HepG2 (cell line): ENCODE data around the gene DLX1. TPM values are rescaled to one million over a fixed set of nuclear protein-coding genes. Genes with fewer than 3 reads are reported as not detected.

Experiments
- ATAC-seq: fragments of 200-7000 bp; cut with Tn5 transposase; 3 replicates; pipeline ENCODE4 v1.9.1; 2020; ENCODE audit warnings: mild to moderate bottlenecking, moderate library complexity
- BruUV-seq: library from RNA; stranded (reverse); fragments of 400-500 nt; replicated peaks from 2 replicates; lab custom pipeline; 2021; lab: Mats Ljungman, UMichigan
- CTCF ChIA-PET: fragments of 300-600 bp; formaldehyde crosslinking; extraction: SDS; loops from one replicate; lab custom pipeline; 2021; ENCODE audit warnings: low total read pairs, inconsistent platforms, low intra/inter-chr PET ratio; lab: Yijun Ruan, JAX
- POLR2A ChIA-PET: fragments of 350-600 bp; sonication (Branson Sonifier 250); formaldehyde crosslinking; loops from one replicate; lab custom pipeline; 2020; ENCODE audit warnings: antibody characterized with exemption, inconsistent platforms; lab: Yijun Ruan, JAX
- DNase-seq: peaks from one replicate; pipeline ENCODE4 v3.0.0-alpha.2; 2015; ENCODE audit warnings: low spot score
- FAIRE-seq: peaks from 3 replicates; lab custom pipeline; 2011; peaks lifted over from hg19 to GRCh38; lab: Jason Lieb, UNC
- H2AFZ ChIP-seq: one replicate; pipeline ENCODE4 v1.6.1; 2011; ENCODE audit warnings: low read length, inconsistent platforms
- H3K27ac ChIP-seq: fragments of 300-600 bp; 3 replicates; pipeline ENCODE4 v1.8.0; 2011; ENCODE audit warnings: mixed run types, mild to moderate bottlenecking, mixed read lengths, low read length, inconsistent platforms; ENCODE audit not compliant: insufficient read depth; ENCODE audit errors: extremely low read length
- H3K27me3 ChIP-seq, 2 experiments: fragments of 200-600 bp in 1 of 2; 2 replicates in 1 of 2; 3 replicates in 1 of 2; pipeline versions ENCODE4 v1.6.0 to v1.8.0; 2011; ENCODE audit warnings: low read length in 2 of 2, mild to moderate bottlenecking in 2 of 2, moderate library complexity in 2 of 2, inconsistent platforms in 1 of 2; ENCODE audit not compliant: insufficient read depth in 2 of 2, control insufficient read depth in 1 of 2
- H3K36me3 ChIP-seq, 2 experiments: fragments of 200-600 bp in 1 of 2; replicated peaks in 1 of 2; 2 replicates in 1 of 2; 3 replicates in 1 of 2; pipeline versions ENCODE4 v1.5.1 to v1.8.0; 2011; ENCODE audit warnings: low read length in 2 of 2, inconsistent platforms in 1 of 2; ENCODE audit not compliant: insufficient read depth in 2 of 2, control insufficient read depth in 1 of 2
- H3K4me1 ChIP-seq: 2 replicates; pipeline ENCODE4 v1.5.1; 2012; ENCODE audit warnings: low read length, inconsistent platforms; ENCODE audit not compliant: insufficient read depth
- H3K4me2 ChIP-seq: 2 replicates; pipeline ENCODE4 v1.6.0; 2011; ENCODE audit warnings: low read depth, low read length, inconsistent platforms
- H3K4me3 ChIP-seq, 3 experiments: fragments of 200-600 bp in 1 of 3; sonication (generic), shearing (Covaris generic) in 1 of 3; replicated peaks in 1 of 3; 2 replicates each; pipeline ENCODE4 v1.5.1; 2011 to 2016; ENCODE audit warnings: low read length in 3 of 3, inconsistent platforms in 2 of 3, low read depth in 2 of 3, mild to moderate bottlenecking in 2 of 3, control low read depth in 1 of 3, mixed read lengths in 1 of 3; ENCODE audit not compliant: insufficient read depth in 1 of 3
- H3K79me2 ChIP-seq: one replicate; pipeline ENCODE4 v1.6.1; 2011; ENCODE audit warnings: low read length, inconsistent platforms; ENCODE audit not compliant: insufficient read depth
- H3K9ac ChIP-seq: 2 replicates; pipeline ENCODE4 v1.6.0; 2011; ENCODE audit warnings: mild to moderate bottlenecking, low read depth, low read length, inconsistent platforms; ENCODE audit not compliant: insufficient read depth
- H3K9me3 ChIP-seq: 2 replicates; pipeline ENCODE4 v1.5.1; 2012; ENCODE audit warnings: mild to moderate bottlenecking, low read length
- H4K20me1 ChIP-seq: 2 replicates; pipeline ENCODE4 v1.6.0; 2011; ENCODE audit warnings: inconsistent platforms, mild to moderate bottlenecking, low read length, moderate library complexity; ENCODE audit not compliant: insufficient read depth
- AFF4 ChIP-seq: sonication (generic); formaldehyde crosslinking; IDR thresholded peaks from 2 replicates; pipeline ENCODE4 v1.4.0; 2020; ENCODE audit warnings: missing genetic modification reagents
- CSRNP1 ChIP-seq: sonication (generic); formaldehyde crosslinking; IDR thresholded peaks from 2 replicates; pipeline ENCODE4 v1.8.1; 2023; ENCODE audit warnings: mild to moderate bottlenecking, missing genetic modification reagents
- FOXO1 ChIP-seq: sonication (generic); formaldehyde crosslinking; IDR thresholded peaks from 2 replicates; pipeline ENCODE4 v1.4.0; 2020; ENCODE audit warnings: missing genetic modification reagents
- HNF4A ChIP-seq: sonication (generic); formaldehyde crosslinking; IDR thresholded peaks from 2 replicates; pipeline ENCODE4 v1.4.0; 2020; ENCODE audit warnings: missing genetic modification reagents
- SPEN ChIP-seq: sonication (generic); formaldehyde crosslinking; IDR thresholded peaks from 2 replicates; pipeline ENCODE4 v1.5.1; 2020; ENCODE audit warnings: low read depth, mild to moderate bottlenecking, missing genetic modification reagents
- TARDBP ChIP-seq: sonication (generic); formaldehyde crosslinking; IDR thresholded peaks from 2 replicates; pipeline ENCODE4 v1.8.0; 2022; ENCODE audit warnings: mild to moderate bottlenecking, missing genetic modification reagents
- ZBTB33 ChIP-seq: sonication (generic); formaldehyde crosslinking; IDR thresholded peaks from 2 replicates; pipeline ENCODE4 v1.4.0; 2020; ENCODE audit warnings: missing genetic modification reagents
- ZBTB38 ChIP-seq: sonication (generic); formaldehyde crosslinking; IDR thresholded peaks from 2 replicates; pipeline ENCODE4 v1.5.1; 2020; ENCODE audit warnings: mild to moderate bottlenecking, missing genetic modification reagents
- ZFY ChIP-seq: sonication (generic); formaldehyde crosslinking; IDR thresholded peaks from 2 replicates; pipeline ENCODE4 v1.4.0; 2020; ENCODE audit warnings: missing genetic modification reagents
- ZMYM2 ChIP-seq: sonication (generic); formaldehyde crosslinking; IDR thresholded peaks from 2 replicates; pipeline ENCODE4 v1.8.0; 2022; ENCODE audit warnings: mild to moderate bottlenecking, missing genetic modification reagents
- ZNF891 ChIP-seq: sonication (generic); formaldehyde crosslinking; IDR thresholded peaks from 2 replicates; pipeline ENCODE4 v1.5.0; 2020; ENCODE audit warnings: mild to moderate bottlenecking, missing genetic modification reagents
- WGBS: methylation state at CpG from one replicate; pipeline ENCODE4 v1.1.6; 2017; ENCODE audit warnings: low lambda C conversion rate; 5-methylcytosine and 5-hydroxymethylcytosine counted together
- in situ Hi-C: cut with HindIII; loops from 2 replicates; pipeline ENCODE4 v1.10.0; 2017; ENCODE audit warnings: low pct_unique_long_range_greater_than_20kb; ENCODE audit not compliant: extremely low pct_ligation_motif_present
- intact Hi-C: fragments of 100-400 bp; cut with micrococcal nuclease; formaldehyde crosslinking; loops from one replicate; pipeline ENCODE4 v1.10.0; 2022; ENCODE audit not compliant: unreplicated experiment
- polyA plus RNA-seq, 8 experiments: library from polyadenylated mRNA; depleted of rRNA in 3 of 8; stranded (reverse) in 7 of 8; unstranded in 1 of 8; fragments of >200 nt; fragmentation: Illumina TruSeq in 4 of 8; extraction: Trizol in 4 of 8; gene quantifications; 2 replicates each; pipeline versions ENCODE4 v1.2.1 to v1.2.3, GENCODE V29; 2011 to 2016; ENCODE audit warnings: low read depth in 4 of 8, missing spikeins in 1 of 8, mixed read lengths in 1 of 8; ENCODE audit not compliant: insufficient read depth in 1 of 8
- total RNA-seq, 5 experiments: library from RNA; depleted of rRNA; stranded (reverse); fragments of >200 nt; fragmentation: Illumina TruSeq; extraction: Trizol; gene quantifications; 2 replicates each; pipeline ENCODE4 v1.2.3, GENCODE V29; 2016; ENCODE audit warnings: low read depth in 1 of 5
- TF ChIP-seq, protein P1 (sequence below): sonication (generic); formaldehyde crosslinking; IDR thresholded peaks from 2 replicates; pipeline ENCODE4 v1.8.1; 2023; ENCODE audit warnings: mild to moderate bottlenecking, inconsistent platforms, moderate library complexity, missing genetic modification reagents, borderline replicate concordance
- TF ChIP-seq, protein P2 (sequence below): IDR thresholded peaks from 2 replicates; pipeline ENCODE4 v1.6.1; 2016

DLX1 gene
- total and polyA plus RNA-seq, 2 of the 13 experiments (the other 11 are each of a cell fraction or from before 2014, with no cell fraction given), result 0.18 to 0.86 TPM

GRCh38 chr2:172109988-172110811, 24.9 kb downstream of the DLX1 start:
- Histone ChIP-seq H3K4me3 (peak overlapping the region; percentile 17 to 52 (median 33); a peak in 3 of 6 replicates), H4K20me1 (no peaks in the 10 kb centered on the region), H3K27me3 (peaks cover 3 to 17% of the 10 kb centered on the region in 2 experiments; a peak in 4 of 5 replicates), H3K4me2 (peak overlapping the region; percentile 69), H3K79me2 (no peaks in the 10 kb centered on the region), H3K9me3 (no peaks in the 10 kb centered on the region), H3K36me3 (no peaks in the 10 kb centered on the region), H3K27ac (no peak overlapping the region), H3K9ac (0 out of 2 replicates have a peak overlapping the region, but pooled peaks have one; percentile 6), H3K4me1 (peaks cover 31% of the 10 kb centered on the region), H2AFZ (peak overlapping the region; percentile 43)
- WGBS, result 63% methylated on average over 26 of the region's 31 CpGs
- peak; percentile 60 for ATAC-seq
- in situ Hi-C loops (loop anchor here (5.0 to 10.0 kb wide), 4 partner anchors 153 to 538 kb away; no protein-coding TSS in a partner anchor), intact Hi-C loops (loop anchor here (10.0 kb wide), 1 partner anchor 1135 kb away; no protein-coding TSS in a partner anchor)
- ChIA-PET POLR2A (no interaction called here), CTCF (no interaction called here)
- BruUV-seq, result no TSS peak
- FAIRE-seq, result no peak
- DNase-seq, result no peak
- 0 out of 2 replicates have a peak, but pooled peaks have one; percentile 35 for TF ChIP-seq SPEN (CRISPR knock-in tag)
- 0 out of 2 replicates have a peak, but pooled peaks have one; percentile 48 for TF ChIP-seq ZMYM2
- 0 out of 2 replicates have a peak, but pooled peaks have one; percentile 28 for TF ChIP-seq FOXO1 (CRISPR knock-in tag)
- TF ChIP-seq AFF4 (CRISPR knock-in tag), result no peak
- peak; percentile 38; the same call in 1 of the 2 replicates for TF ChIP-seq HNF4A (CRISPR knock-in tag)
- no peak for TF ChIP-seq ZNF891
- 0 out of 2 replicates have a peak, but pooled peaks have one; percentile 22 for TF ChIP-seq TARDBP (CRISPR knock-in tag)
- peak; percentile 64; the same call in 1 of the 2 replicates for TF ChIP-seq CSRNP1 (CRISPR knock-in tag)
- peak; percentile 61; the same call in 1 of the 2 replicates for TF ChIP-seq ZFY (CRISPR knock-in tag)
- TF ChIP-seq, protein P1, sequence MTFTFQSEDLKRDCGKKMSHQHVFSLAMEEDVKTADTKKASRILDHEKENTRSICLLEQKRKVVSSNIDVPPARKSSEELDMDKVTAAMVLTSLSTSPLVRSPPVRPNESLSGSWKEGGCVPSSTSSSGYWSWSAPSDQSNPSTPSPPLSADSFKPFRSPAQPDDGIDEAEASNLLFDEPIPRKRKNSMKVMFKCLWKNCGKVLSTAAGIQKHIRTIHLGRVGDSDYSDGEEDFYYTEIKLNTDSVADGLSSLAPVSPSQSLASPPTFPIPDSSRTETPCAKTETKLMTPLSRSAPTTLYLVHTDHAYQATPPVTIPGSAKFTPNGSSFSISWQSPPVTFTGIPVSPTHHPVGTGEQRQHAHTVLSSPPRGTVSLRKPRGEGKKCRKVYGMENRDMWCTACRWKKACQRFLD, result 0 out of 2 replicates have a peak, but pooled peaks have one; percentile 50
- TF ChIP-seq ZBTB38 (CRISPR knock-in tag), result peak; percentile 85; the same call in 1 of the 2 replicates
- TF ChIP-seq, protein P2, sequence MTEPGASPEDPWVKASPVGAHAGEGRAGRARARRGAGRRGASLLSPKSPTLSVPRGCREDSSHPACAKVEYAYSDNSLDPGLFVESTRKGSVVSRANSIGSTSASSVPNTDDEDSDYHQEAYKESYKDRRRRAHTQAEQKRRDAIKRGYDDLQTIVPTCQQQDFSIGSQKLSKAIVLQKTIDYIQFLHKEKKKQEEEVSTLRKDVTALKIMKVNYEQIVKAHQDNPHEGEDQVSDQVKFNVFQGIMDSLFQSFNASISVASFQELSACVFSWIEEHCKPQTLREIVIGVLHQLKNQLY (CRISPR knock-in tag), result no peak
- peak; percentile 87 for TF ChIP-seq ZBTB33 (CRISPR knock-in tag)
